Activated CD8-positive, alpha-beta memory T cell treated with anti-CD3 and anti-CD28 coated beads, Interleukin-2, amount 50 U/mL, for 48 hours (primary cell): ENCODE data around the gene LYRM4.

Experiments used
- DNase-seq: peaks from one replicate; pipeline ENCODE4 v3.0.0-alpha.2; 2020

LYRM4 gene

DNA sequence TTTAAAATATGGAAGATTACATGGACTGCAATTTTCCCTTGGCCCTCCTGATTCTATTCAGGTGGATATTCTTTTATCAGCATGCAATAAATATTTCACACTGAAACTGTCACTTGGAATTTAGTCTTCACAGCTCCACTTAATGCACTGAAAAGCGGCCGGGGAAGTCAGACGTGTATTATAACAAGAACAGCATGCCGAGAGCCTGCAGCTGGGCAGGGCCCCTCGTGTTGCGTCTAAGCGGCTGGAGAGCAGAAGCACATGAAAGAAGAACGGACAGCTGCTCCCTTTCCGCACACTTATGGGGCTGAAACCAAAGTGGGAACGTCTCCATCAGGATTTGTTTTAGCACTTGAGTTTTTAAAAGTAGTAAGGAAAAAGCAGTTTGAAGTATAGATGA lies 57.2 kb downstream of the LYRM4 start:
- no peak for DNase-seq

DNA sequence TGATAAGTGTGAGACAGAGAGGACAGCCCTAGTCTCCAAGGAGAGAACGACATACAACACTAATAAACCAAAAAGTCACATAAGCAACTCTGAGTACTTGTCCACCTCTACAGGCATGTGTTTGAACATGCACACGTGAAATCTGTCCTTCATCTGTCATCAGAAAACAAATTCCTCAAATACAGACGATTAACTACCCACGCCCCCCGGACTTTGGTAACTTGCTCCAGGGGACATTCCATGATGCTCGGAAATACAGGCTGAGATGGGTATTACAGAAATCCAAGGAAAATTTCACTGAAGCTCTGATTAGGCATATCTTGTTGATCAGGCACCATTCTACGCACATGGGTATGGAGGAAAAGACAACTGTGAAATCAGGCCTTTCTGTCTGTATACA lies 57.8 kb downstream of the LYRM4 start:
- DNase-seq: no peak

DNA sequence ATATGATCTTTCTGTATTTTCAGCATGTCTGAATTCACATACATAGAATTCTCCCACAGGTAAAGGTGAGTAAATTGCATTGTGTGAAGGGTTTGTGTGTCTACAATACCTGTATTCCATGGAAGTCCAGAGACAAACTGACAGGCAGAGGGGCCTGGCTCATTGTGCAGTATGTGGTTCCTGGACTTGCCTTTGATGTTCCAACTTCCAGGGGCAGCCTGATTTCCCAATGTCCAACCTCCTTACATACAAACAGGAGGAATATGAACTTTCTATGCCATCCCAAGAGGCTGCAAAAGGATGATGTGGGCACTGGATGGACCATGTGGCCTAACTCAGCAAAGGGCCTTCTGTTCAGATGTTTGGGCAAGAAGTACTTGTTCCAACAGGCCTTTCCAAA lies 58.5 kb downstream of the LYRM4 start:
- no peak for DNase-seq

DNA sequence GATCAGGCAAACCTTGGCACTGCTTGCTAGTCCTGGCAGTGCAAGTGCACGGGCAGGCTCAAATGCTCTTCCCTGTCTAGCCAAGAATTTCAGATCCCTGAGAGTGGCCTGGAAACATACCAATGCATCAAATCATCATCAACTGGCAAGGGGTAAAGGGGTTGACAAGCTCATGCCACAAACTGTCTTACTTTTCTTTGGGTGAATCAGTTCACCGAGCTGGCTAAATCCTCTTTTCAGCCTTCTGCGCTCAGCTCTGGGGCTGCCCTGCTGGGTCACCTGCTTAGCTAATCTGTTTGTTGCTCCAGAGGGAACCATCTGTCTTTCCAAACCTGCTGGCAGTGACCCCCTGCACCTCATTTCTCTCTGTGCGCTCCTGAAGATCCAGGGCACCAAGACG lies 59.5 kb downstream of the LYRM4 start:
- no peak for DNase-seq

DNA sequence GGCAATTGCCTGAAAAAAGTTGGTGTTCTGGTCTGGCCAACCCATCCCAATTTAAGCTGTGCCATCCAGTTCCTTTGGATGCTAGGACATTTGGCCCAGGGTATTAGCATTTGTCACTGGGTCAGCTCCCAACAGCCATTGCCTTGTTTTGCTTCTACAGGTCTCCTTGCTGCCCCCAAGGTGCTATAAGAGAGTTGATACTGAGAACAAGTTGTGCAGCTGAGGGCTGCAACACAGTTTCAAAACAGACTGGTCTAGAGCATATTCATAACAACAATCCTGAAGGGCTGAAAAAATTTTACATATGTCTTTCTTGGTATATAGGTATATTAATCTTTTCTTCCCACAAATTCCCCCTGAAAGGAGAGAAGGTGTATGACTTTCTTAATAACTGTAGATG lies 61.0 kb downstream of the LYRM4 start:
- DNase-seq: no peak

DNA sequence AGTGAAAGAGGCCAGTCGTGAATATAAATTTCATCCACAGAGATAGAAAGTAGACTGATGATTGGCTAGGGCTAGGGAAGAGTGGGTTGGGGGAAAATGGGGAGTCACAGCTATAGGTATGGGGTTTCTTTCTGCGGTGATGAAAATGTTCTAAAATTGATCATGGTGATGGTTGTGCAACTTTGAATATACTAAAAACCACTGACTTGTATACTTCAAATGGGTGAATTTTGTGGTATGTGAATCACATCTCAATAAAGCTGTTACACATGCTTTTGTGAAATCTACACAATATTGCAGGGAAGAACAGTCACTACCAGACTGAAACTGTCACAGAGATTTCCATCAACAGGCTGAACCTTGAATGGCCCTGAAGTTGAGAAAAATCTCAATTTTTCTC lies 61.5 kb downstream of the LYRM4 start:
- no peak for DNase-seq

DNA sequence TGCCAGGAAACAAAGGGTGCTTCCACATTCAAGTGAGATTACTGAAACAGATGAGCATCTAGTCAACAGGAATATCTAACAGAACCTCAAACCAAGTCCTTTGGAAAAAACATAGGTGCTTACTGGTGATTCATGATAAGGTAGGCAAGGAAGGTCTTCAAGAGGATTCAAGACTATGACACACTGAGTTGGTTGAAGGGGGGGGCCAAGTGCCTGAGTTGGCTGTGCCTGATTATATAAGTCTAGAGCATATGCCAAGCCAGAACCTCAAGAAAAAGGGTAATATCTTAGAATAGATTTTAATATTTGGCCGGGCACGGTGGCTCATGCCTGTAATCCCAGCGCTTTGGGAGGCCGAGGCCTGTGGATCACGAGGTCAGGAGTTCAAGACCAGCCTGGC lies 63.7 kb downstream of the LYRM4 start:
- no peak for DNase-seq

DNA sequence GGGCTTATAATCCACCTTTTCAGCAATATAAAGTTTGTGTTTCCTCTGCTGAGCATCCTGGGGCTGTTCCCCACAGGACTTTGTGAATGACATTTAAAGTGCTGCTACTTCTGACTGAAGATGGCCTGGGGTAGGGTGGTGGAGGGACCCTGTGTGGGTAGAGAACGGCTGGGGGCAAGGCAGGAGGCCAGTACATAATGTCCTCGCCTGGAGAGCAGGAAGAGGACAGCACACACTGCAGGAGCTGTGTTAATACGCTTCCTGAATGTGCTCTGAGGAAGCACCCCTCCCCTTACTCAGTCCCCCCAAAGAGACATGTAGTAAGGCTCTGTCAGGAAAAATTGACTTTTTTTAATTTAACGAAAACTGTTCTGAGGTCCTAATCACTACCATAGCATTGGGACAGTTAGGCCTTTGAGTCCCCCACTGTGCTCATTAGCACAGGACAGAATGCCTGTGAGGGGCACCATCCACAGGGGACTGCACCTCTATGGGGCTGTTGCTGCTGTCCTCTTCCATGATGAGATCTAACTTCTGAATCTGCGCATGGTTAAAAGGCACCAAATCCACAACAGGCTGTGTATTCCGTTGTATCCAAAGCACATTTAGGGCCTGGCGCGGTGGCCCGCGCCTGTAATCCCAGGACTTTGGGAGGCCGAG lies 68.5 kb downstream of the LYRM4 start:
- DNase-seq: no peak

DNA sequence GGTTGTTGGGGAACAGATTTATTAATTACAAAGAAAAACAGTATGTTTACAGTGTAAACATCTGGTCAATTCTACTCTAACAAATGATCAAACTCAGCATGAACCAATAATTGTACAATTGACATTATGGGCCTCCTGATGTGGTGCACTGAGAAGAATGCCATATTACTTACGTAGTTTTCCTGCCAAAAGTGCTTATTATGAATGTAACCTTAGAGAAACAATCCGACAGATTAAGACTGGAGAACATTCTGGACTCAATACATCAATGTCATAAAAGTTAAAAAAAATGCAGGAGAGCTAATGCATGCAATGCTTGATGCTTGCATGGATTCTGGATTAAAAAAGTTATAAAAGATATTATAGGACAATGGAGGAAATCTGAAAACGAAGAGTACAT lies 69.0 kb downstream of the LYRM4 start:
- DNase-seq: no peak

DNA sequence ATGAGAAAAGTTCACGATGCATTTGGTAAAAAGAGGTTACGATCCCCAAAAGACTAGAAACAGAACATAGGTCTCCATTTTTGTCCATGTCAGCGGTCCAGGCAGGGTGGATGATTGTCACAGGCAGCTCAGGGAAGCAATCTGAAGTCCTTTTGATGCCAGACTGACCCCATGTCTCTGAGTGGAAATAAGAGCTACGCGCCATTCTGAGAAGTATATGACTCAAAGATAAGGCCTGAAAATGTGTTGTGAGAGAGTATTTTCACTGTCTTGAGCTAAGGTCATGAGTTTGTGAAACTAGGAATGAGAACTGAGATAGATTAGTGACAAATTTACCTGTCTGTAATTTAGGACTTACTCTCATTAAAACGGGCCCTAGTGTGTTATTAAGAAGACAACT lies 69.5 kb downstream of the LYRM4 start:
- DNase-seq: no peak

DNA sequence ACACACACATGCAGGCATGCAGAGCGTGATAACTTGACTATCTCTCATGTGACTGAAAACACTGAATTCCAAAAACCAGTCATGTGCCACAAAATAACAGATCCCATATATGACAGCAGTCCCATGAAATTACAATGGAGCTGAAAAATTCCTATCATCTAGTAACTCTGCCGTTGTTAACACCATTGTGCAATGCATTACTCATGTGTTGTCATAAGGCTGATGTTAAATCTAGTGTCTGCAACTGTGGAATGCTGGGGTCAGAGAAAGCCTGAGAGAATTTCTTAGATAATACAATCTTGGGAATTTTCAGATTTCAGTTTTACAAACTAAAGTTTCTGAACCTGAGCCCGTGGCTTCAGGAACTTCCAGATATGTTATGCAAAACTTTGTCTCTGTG lies 70.2 kb downstream of the LYRM4 start:
- DNase-seq: no peak

DNA sequence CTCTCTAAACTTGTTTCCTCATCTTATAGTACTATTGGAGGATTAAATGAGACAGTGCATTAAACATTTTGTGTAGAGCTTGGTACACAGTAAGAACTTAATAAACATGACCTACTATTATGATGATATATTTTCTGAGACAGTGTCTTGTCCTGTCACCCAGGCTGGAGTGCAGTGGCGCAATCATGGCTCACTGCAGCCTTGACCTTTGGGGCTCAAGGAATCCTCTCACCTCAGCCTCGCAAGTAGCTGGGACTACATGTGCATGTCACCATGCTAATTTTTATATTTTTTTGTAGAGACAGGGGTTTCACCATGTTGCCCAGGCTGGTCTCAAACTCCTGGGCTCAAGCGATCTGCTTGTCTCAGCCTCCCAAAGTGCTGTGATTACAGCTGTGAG lies 72.1 kb downstream of the LYRM4 start:
- DNase-seq: no peak

DNA sequence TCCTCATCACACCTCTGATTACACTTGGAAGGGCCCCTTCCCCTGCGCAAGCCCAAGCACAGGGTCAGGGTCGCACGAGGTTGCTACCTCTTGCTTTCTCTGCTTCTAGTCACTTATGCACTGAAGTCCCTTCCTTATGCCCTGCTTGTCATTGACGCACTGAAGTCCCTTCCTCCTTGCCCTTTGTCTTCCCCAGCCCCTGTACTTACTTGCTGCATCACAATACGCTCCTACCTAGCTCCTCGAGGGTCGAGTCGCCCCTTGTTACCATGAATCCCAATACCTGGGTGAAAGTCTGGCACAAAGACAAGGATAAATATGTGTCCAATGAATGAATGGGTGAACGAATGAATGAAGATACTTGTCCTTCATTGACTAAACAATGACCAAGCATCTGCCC lies 75.9 kb downstream of the LYRM4 start:
- no peak for DNase-seq

DNA sequence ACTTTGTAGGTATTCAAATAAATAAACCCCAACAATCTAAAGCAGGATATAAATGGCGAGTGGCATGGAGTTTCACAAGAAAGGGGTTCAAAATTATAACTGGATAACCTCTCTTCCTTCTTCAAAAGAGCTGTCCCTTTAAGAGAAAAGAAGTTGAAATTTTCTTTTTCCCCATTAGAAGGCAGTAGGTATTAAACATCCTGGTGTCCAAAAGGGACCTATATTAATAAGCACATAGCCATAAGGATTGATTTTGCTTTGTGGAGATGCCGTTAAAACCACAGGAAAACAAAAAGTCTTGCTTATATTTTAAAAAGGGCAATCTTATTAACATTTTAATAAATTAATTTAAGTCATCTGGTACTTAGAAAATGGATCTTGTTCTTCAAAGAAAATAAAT lies 76.5 kb downstream of the LYRM4 start:
- DNase-seq: no peak

DNA sequence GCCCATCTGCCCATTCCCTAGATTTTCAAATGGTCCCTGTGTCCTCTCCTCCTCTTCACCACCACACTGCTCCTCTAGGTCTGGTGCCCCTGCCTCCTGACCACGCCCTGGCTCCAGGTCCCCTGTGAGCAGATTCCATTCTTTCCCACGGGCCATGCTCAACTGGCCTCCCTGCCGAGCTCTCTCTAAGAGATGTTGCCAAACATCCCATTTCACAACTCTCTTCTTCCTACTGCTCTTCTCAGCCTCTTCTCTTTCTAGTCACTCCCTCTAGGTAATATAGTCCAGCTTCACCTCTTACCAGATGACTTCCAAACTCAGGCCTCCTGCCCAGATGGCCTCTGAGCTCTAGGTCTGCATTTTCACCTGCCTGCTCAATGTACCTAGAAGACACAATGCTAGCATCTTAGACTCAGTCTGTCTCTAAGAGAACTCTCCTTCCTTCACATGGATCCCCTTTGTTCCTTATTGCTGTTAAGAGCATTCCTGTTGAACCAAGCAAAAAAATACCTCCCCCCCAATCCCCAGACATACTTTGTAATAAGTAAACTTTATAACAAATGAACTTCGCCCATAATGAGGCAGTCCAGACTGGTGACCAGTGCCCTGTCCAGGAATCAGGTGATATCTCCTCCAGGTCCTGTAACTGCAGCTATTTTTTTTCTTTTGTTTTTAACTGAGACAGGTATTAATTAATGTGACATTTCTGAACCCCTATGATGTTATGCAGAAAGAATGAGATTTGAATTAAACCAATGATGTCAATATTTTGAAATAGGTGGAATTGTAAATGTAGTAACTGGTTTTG lies 79.0 kb downstream of the LYRM4 start:
- no peak for DNase-seq

DNA sequence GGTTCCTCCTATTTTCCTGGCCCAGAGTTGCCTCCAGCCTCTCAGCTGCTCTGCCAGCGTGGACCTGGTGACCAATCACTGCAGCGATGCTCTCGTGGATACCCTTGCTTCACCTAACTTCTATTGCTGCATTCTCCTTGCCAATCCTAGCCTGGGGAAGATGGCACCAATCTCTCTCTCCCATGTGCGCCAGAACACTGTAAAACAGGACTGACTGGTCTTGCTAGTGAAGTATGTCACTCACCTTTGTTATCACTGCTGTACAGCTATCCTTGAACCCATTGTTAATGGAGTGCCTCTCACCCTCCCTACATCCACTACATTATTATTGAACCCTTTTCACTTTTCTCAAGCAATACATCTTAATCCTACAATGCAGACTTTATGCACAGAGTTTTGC lies 80.1 kb downstream of the LYRM4 start:
- DNase-seq: no peak

DNA sequence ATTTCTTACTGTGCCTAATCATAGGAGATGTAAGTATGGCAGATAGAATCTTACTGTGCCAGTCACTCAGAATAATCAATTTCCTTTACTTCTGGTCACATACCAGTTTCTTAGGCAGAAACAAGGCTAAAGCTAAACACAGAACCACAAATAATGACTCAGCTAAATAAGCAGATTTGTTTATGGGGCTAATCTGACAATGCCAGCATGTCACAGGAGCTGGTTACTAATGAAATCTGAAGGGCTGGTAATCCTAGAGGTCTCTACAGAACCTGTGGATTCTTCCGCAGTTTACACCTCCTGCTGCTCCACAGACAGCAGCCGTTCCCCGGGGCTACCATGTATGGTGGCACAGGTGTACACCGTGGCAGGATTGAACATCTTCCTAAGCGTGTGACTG lies 80.8 kb downstream of the LYRM4 start:
- DNase-seq: no peak

DNA sequence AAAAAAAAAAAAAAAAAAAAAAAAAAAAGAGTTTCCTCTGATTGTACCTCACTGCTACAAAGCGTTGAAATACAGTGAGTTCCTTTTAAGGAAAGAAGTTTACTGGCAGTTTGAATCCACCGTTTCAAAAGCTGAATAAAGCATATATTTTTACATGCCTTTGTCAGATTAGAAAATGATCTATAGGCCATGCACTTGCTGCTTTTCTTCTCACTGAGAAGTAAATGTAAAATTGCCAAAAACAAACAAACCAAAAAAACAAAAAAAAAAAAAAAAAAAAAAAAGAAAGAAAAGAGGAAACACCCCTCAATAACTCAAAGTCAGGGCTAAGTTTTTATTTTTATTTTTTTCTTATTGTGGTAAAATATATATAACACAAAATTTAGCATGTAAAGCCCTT lies 81.9 kb downstream of the LYRM4 start:
- DNase-seq: no peak

DNA sequence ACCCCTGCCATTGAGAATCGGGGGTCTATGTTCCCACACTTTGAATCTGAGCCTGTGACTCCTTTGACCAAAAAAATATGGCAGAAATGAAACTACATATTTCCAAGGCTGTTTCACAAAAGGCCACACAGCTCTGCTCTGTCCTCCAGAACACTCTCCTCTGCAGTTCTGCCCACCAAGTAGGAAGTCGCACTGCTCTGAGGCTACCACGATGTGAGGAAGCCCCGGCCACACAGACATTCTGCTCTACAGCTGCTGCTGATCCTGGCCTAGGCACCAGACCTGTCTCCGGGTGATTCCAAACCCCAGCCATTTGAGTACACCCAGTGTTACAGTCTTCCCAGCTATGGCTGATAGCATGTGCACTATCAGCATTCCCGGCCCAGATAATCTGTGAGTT lies 85.1 kb downstream of the LYRM4 start:
- DNase-seq: no peak

DNA sequence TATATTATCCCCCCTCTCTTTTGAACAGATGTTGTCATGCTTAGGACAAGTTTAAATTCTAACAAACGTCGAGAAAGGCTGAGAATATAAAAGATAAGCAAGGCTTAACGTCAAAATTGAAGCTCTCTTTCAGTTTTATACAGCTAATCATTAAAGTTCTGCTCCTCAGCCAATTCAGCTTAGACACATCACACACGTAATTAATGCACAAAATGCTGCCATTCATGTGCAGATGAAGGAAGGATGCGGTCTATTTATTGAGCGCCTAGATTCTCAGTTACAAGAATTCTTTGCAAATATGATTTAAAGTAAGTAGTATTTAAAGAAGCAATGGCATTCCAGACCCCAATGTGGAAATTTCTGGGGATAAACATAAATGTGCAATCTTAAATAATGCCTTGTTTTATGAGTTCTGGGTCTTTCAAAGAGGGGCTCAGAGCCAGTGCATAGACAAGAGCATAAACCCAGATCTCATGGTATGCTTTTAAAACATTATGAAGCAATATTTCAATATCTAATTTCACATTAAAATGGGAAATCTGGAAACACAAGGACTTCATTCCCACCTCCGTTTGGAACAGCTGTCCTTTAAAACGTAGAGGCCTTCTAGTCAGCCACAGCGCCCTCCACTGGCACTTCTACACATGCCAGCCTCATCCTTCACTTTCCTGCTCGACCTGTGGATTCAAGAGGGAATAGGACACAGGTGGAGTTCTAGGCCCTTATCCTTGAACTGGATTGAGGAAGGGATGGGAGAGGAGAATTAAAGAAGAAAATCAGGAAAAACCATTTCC lies 85.8 kb downstream of the LYRM4 start:
- DNase-seq: no peak

DNA sequence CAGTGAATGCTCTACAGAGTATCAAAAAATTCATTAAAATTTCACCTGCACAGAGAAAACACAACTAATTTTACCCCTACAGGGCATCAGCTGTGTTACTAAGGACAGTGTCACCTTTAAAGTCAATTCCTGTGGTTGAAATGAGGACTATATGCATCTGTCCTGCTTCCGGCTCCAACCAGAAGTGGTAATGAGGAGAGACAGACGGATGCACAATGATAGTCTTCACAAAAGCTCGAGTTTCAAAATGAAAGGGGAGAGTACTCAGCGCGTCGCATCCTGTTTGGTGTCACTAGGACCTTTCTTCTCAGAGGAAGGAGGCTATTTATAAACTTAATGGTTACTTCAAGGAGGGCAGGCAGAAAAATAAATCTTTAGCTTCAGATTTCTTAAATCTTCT lies 86.5 kb downstream of the LYRM4 start:
- DNase-seq: no peak

DNA sequence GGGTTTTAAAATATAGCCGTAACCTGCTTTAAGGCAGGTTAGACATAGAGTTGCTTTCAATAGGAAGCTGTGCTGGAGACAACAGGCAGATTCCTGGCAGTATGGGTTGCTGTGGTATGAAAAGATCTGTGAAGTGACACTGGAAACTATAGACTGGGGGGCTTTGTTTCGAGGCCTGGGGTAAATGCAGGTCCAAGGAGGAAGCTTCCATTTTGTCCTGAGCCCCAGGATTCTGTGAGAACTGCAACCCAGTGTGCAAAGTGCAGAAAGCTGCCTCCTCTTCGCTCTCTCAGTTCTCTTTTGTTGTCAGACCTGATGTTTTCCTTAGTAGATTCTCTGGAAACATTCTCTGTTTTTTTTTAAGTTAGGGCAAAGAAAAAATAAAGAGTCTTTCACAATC lies 86.9 kb downstream of the LYRM4 start:
- DNase-seq: no peak

DNA sequence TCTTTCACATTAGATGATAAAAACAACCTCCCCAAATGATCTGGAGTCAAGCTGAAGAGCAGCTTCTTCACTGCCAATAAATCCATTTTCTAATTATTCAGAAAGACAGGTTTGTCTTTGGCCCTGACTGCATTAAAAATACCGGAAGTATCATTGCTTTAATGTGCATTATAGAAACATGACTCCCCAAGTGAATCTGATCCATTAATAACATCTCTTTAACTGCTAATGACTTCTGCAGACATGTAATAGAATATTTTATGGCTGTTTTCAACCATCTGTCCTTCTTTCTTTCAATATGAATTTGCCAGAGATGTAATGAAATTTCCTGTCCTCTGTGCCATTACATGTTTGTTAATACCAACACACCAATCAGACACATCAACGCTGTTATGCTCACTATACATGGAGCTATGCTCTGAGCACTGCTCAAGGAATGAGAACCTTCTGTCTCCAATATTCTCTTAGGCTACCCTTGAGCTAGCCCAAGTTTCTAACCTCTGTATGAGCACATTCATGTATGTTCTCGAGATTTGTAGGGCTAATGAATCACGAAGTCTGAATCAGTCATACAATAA lies 87.8 kb downstream of the LYRM4 start:
- DNase-seq: no peak
